Measurements from ENCODE around the gene PRKACG. TPM values are rescaled to one million over a fixed set of nuclear protein-coding genes. Genes with fewer than 3 reads are reported as not detected.

PRKACG gene
- total RNA-seq, 1 donor from 2014 or later = not detected

GRCh38 chr9:69016191-69017096 lies 2.5 kb upstream of the PRKACG start:
- no peak for TF ChIP-seq CTCF (conservative IDR thresholded peaks at IDR 0.05; ENCODE audit: low read depth, low read length)
- DNase-seq (ENCODE audit: low read depth) = no peak
- H3K4me3 ChIP-seq (ENCODE audit: low read depth, low read length) = no peak overlapping the region

DNA sequence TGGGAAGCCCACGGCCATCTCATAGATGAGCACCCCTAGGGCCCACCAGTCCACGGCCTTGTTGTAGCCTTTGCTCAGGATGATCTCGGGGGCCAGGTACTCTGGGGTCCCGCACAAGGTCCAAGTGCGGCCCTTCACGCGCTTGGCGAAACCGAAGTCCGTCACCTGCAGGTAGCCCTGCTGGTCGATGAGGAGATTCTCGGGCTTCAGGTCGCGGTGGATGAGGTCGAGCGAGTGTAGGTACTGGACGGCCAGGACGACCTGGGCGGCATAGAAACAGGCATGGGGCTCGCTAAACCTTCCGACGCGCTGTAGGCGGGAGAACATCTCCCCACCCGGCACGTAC lies 558 bp downstream of the PRKACG start:
- no peak for DNase-seq (ENCODE audit: low read depth)
- no peak overlapping the region for H3K4me3 ChIP-seq (ENCODE audit: low read depth, low read length)
- TF ChIP-seq CTCF (conservative IDR thresholded peaks at IDR 0.05; ENCODE audit: low read depth, low read length) = no peak

GRCh38 chr9:69012696-69013381 lies 1.1 kb downstream of the PRKACG start:
- H3K4me3 ChIP-seq (ENCODE audit: low read depth, low read length) = no peak overlapping the region
- no peak for TF ChIP-seq CTCF (conservative IDR thresholded peaks at IDR 0.05; ENCODE audit: low read depth, low read length)
- DNase-seq (ENCODE audit: low read depth) = no peak

DNA sequence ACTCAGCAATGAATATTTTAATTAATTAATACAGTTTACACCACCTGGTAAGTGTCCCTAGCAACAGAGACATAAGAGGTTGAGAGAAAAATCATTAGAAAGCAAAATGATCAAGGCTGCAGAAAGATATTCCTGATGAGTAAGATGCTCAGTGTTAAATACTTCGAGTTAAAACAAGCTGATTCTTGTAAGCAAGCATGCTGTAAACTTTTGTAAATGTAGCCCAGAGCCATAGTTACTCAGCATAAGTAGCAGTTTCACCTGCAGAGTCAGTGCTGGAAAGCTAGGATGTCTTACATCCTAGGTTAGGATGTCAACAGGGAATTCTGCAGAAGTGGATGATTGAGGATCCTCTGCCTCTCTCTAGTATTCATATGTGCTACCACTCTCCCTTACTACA lies 4.2 kb downstream of the PRKACG start:
- no peak for TF ChIP-seq CTCF (conservative IDR thresholded peaks at IDR 0.05; ENCODE audit: low read depth, low read length)
- no peak for DNase-seq (ENCODE audit: low read depth)
- H3K4me3 ChIP-seq (ENCODE audit: low read depth, low read length) = no peak overlapping the region

DNA sequence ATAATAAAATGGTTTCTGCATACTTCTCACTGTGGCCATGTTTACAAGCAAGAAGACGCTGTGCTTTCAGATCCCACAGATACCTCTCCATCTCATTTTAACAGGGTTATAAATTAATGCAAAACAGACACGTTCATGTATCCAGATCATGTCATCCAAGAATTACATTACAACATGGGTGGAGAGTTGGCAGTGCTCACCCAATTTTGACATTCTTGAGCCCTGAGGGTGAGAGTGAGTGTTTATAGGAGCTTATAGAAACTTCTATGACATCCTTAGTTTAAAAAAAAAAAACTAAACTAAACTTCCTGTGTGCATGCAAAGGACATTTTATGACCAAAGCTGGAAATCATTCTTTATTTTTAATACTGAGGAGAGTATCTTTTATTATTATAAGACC lies 9.1 kb downstream of the PRKACG start:
- DNase-seq (ENCODE audit: low read depth) = no peak
- no peak overlapping the region for H3K4me3 ChIP-seq (ENCODE audit: low read depth, low read length)
- no peak for TF ChIP-seq CTCF (conservative IDR thresholded peaks at IDR 0.05; ENCODE audit: low read depth, low read length)

DNA sequence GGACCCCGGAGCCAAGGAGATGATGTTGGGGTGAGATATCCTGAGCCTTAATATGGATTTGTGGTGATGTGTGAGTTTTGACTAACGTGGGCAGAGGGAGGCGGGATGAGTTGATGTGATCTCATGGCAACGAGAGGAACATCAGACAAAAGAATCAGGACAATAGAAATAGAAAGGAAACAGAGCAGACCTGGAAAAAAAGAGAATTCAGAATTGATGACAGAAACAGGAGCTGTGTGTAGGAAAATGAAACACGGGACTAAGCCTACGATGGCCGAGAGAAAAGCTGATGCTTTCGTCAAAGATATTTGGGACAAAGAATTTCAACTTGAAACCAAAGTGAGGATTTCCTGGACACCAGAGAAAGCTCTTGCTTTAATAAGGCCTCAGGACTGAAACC lies 10.9 kb downstream of the PRKACG start:
- no peak overlapping the region for H3K4me3 ChIP-seq (ENCODE audit: low read depth, low read length)
- DNase-seq (ENCODE audit: low read depth) = no peak
- no peak for TF ChIP-seq CTCF (conservative IDR thresholded peaks at IDR 0.05; ENCODE audit: low read depth, low read length)
